Measurements from ENCODE around the gene VWA5A.

DNA sequence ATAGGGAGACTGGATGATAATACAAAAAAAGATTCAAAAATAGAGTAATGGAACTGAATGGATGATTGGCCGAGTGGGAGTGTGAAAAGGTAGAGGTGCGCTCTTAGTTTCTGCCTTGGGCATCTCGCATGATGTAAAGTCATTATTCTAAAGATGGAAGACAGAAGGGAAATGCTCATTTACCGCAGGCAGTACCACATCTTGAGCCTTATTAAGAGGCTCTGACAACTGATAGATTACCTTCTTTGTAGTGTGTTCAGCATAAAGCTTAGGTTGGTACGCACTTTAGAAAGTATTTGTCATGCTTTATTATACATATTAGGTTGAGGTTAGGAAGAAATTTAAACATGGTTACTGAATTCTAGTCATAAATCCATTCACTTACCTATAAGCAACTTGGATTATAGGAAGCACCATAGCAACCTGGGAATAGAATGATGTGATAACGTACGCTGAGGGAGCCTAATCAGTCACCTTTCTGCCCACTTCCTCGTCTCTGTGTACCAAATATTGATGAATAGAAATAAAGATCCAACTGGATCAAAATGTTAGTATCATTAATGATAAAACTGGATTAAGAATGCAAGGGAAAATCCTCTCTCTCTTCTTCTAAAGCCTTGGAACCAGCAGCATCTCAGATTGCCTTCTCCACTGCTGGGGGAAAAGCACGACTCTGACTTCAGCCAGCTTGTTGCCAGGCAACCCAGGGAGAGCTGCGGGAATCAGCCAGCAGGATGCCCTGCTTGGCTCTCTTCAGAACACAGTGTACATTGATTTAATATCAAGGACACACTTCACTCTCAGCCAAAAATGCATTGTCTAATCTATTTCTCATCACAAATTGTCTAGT lies 29.0 kb upstream of the VWA5A start:
- TF ChIP-seq, protein P1, sequence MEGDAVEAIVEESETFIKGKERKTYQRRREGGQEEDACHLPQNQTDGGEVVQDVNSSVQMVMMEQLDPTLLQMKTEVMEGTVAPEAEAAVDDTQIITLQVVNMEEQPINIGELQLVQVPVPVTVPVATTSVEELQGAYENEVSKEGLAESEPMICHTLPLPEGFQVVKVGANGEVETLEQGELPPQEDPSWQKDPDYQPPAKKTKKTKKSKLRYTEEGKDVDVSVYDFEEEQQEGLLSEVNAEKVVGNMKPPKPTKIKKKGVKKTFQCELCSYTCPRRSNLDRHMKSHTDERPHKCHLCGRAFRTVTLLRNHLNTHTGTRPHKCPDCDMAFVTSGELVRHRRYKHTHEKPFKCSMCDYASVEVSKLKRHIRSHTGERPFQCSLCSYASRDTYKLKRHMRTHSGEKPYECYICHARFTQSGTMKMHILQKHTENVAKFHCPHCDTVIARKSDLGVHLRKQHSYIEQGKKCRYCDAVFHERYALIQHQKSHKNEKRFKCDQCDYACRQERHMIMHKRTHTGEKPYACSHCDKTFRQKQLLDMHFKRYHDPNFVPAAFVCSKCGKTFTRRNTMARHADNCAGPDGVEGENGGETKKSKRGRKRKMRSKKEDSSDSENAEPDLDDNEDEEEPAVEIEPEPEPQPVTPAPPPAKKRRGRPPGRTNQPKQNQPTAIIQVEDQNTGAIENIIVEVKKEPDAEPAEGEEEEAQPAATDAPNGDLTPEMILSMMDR (IDR thresholded peaks at IDR 0.05), result no peak
- TF ChIP-seq POLR2A (IDR thresholded peaks at IDR 0.05), result no peak
